Measurements from ENCODE around the gene DDX39A. TPM values are rescaled to one million over a fixed set of nuclear protein-coding genes. Genes with fewer than 3 reads are reported as not detected.

DDX39A gene
- total and polyA plus RNA-seq, 2 donors (not counting 1 experiment from before 2014, with no cell fraction given), result 178 to 393 TPM

DNA sequence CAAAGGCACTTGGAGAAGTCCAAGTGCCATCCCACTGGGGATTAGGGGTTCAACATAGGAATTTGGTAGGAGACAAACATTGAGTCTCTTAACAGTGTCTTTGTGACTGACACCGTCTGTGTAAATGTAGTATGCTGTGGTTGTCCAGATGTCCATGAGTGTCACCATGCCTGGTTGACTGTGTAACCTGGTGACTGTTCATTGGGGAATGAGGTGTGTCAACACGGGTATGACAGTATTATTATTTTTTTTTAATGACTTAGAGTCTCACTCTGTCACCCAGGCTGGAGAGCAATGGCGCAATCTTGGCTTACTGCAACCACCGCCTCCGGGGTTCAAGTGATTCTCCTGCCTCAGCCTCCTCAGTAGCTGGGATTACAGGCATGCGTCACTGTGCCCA is 30.2 kb upstream of the DDX39A start:
- no peak overlapping the region for H3K4me3 ChIP-seq (ENCODE audit: control extremely low read depth in 1 of 5, extremely low read depth in 1 of 5, insufficient read depth in 1 of 5, low read depth in 2 of 5, low read length in 4 of 5)
- ATAC-seq (ENCODE audit: low read depth), result no peak
- no peak overlapping the region for H3K4me2 ChIP-seq (replicated peaks; ENCODE audit: low read depth, low read length, poor library complexity, severe bottlenecking)
- Mint-ChIP-seq H3K27me3 (no peaks in the 10 kb centered on the region), H3K9me3 (ENCODE audit: insufficient read depth) (no peaks in the 10 kb centered on the region), H3K4me3 (no peak overlapping the region), H3K27ac (no peak overlapping the region), H3K4me1 (peaks cover 3% of the 10 kb centered on the region)
- ChIA-PET POLR2A (no interaction called here), CTCF (no interaction called here)
- H2AFZ ChIP-seq (ENCODE audit: insufficient read depth, low read depth, low read length, poor library complexity, severe bottlenecking), result no peak overlapping the region
- H3K9me3 ChIP-seq (ENCODE audit: control extremely low read depth in 1 of 3, control insufficient read depth in 2 of 3, insufficient read depth in 1 of 3, low read length in 2 of 3), result peaks cover 0 to 3% (median 0%) of the 10 kb centered on the region in 3 donors
- no peak overlapping the region for H3K27ac ChIP-seq (ENCODE audit: low read length in 2 of 2)
- peaks cover 3 to 77% of the 10 kb centered on the region in 2 experiments for H3K36me3 ChIP-seq (replicated peaks in 1 of 2; ENCODE audit: control extremely low read depth in 1 of 2, control insufficient read depth in 1 of 2, extremely low read depth in 1 of 2, insufficient read depth in 2 of 2, low read length in 1 of 2)
- WGBS (ENCODE audit: insufficient coverage), result 98% methylated on average over 6 of the region's 6 CpGs
- no peak overlapping the region for H3K9ac ChIP-seq (ENCODE audit: low read length)
- H3K79me2 ChIP-seq (ENCODE audit: control insufficient read depth, insufficient read depth, low read length), result peaks cover 59% of the 10 kb centered on the region
- TF ChIP-seq CTCF (IDR thresholded peaks at IDR 0.05) (no peak), EZH2 (IDR thresholded peaks at IDR 0.05; ENCODE audit: borderline replicate concordance, insufficient read depth, low read depth, low read length, poor library complexity, severe bottlenecking) (no peak)
- peaks cover 49% of the 10 kb centered on the region for H4K20me1 ChIP-seq (ENCODE audit: control insufficient read depth, insufficient read depth, low read length, poor library complexity, severe bottlenecking)
- H3K27me3 ChIP-seq (replicated peaks in 1 of 4; ENCODE audit: control extremely low read depth in 1 of 4, control insufficient read depth in 3 of 4, insufficient read depth in 4 of 4, low read length in 3 of 4), result no peaks in the 10 kb centered on the region
- no peaks in the 10 kb centered on the region for H3K4me1 ChIP-seq (ENCODE audit: control insufficient read depth in 2 of 2, insufficient read depth in 2 of 2, low read length in 2 of 2)
- no peak for DNase-seq
- intact Hi-C loops (cut with micrococcal nuclease), result no loop called here

GRCh38 chr19:14446336-14447036 is 27.3 kb upstream of the DDX39A start:
- Mint-ChIP-seq H3K4me1 (peaks cover 10% of the 10 kb centered on the region), H3K27ac (no peak overlapping the region), H3K9me3 (ENCODE audit: insufficient read depth) (no peaks in the 10 kb centered on the region), H3K4me3 (no peak overlapping the region), H3K27me3 (no peaks in the 10 kb centered on the region)
- Histone ChIP-seq H3K4me3 (ENCODE audit: control extremely low read depth in 1 of 5, extremely low read depth in 1 of 5, insufficient read depth in 1 of 5, low read depth in 2 of 5, low read length in 4 of 5) (no peak overlapping the region), H2AFZ (ENCODE audit: insufficient read depth, low read depth, low read length, poor library complexity, severe bottlenecking) (no peak overlapping the region), H3K9ac (ENCODE audit: low read length) (no peak overlapping the region), H3K27ac (ENCODE audit: low read length in 2 of 2) (no peak overlapping the region), H3K36me3 (replicated peaks in 1 of 2; ENCODE audit: control extremely low read depth in 1 of 2, control insufficient read depth in 1 of 2, extremely low read depth in 1 of 2, insufficient read depth in 2 of 2, low read length in 1 of 2) (peaks cover 10 to 89% of the 10 kb centered on the region in 2 experiments), H3K4me1 (ENCODE audit: control insufficient read depth in 2 of 2, insufficient read depth in 2 of 2, low read length in 2 of 2) (no peaks in the 10 kb centered on the region), H3K27me3 (replicated peaks in 1 of 4; ENCODE audit: control extremely low read depth in 1 of 4, control insufficient read depth in 3 of 4, insufficient read depth in 4 of 4, low read length in 3 of 4) (no peaks in the 10 kb centered on the region), H3K79me2 (ENCODE audit: control insufficient read depth, insufficient read depth, low read length) (peaks cover 81% of the 10 kb centered on the region), H3K9me3 (ENCODE audit: control extremely low read depth in 1 of 3, control insufficient read depth in 2 of 3, insufficient read depth in 1 of 3, low read length in 2 of 3) (peaks cover 0 to 3% (median 0%) of the 10 kb centered on the region in 3 donors), H4K20me1 (ENCODE audit: control insufficient read depth, insufficient read depth, low read length, poor library complexity, severe bottlenecking) (peaks cover 50% of the 10 kb centered on the region), H3K4me2 (replicated peaks; ENCODE audit: low read depth, low read length, poor library complexity, severe bottlenecking) (no peak overlapping the region)
- TF ChIP-seq CTCF (IDR thresholded peaks at IDR 0.05) (no peak), EZH2 (IDR thresholded peaks at IDR 0.05; ENCODE audit: borderline replicate concordance, insufficient read depth, low read depth, low read length, poor library complexity, severe bottlenecking) (no peak)
- CTCF ChIA-PET, result interaction anchor here (1.1 to 1.4 kb wide), 2 partner anchors 14 to 85 kb away, joined by 3 read pairs; partner anchors contain the start of gene PKN1
- ATAC-seq (ENCODE audit: low read depth) (no peak), DNase-seq (no peak)
- POLR2A ChIA-PET, result no interaction called here
- intact Hi-C loops (cut with micrococcal nuclease), result no loop called here
- 99% methylated on average over 10 of the region's 10 CpGs for WGBS (ENCODE audit: insufficient coverage)
